Neutrophil (primary cell): ENCODE measurements around the gene CUZD1.
"Not testable (repeated sequence)": the region's sequence is repeated elsewhere in the genome, so short reads cannot be mapped to it uniquely, and the experiment has no call there.

Source experiments
- H3K27ac ChIP-seq: fragments of 200-600 bp; sonication (generic); 2 replicates; pipeline ENCODE4 v1.5.1; 2016; ENCODE audit warnings: mild to moderate bottlenecking, moderate library complexity
- H3K27me3 ChIP-seq: fragments of 200-600 bp; sonication (generic); 2 replicates; pipeline ENCODE4 v1.6.0; 2016; ENCODE audit warnings: mild to moderate bottlenecking
- H3K36me3 ChIP-seq: fragments of 200-600 bp; sonication (generic); 2 replicates; pipeline ENCODE4 v1.5.1; 2017
- H3K4me1 ChIP-seq, 2 experiments: fragments of 200-600 bp in 1 of 2; sonication (generic) in 1 of 2; 1 replicate in 1 of 2; 2 replicates in 1 of 2; pipeline versions ENCODE4 v1.5.1 to v1.6.1; 2013 to 2016; ENCODE audit warnings: low read depth in 1 of 2, low read length in 1 of 2, mild to moderate bottlenecking in 1 of 2, moderate library complexity in 1 of 2; ENCODE audit not compliant: control insufficient read depth in 1 of 2, insufficient read depth in 1 of 2
- H3K4me3 ChIP-seq, 2 experiments: fragments of 200-600 bp in 1 of 2; sonication (generic) in 1 of 2; 1 replicate in 1 of 2; 2 replicates in 1 of 2; pipeline ENCODE4 v1.5.1; 2013 to 2016; ENCODE audit warnings: low read depth in 1 of 2, low read length in 1 of 2, mild to moderate bottlenecking in 1 of 2, moderate library complexity in 1 of 2
- H3K9me3 ChIP-seq: fragments of 200-600 bp; sonication (generic); 2 replicates; pipeline ENCODE4 v1.5.1; 2016
- CTCF ChIP-seq: fragments of 200-600 bp; sonication (generic); IDR thresholded peaks from 2 replicates; pipeline ENCODE4 v1.5.1; 2016; ENCODE audit warnings: antibody characterized with exemption

The CUZD1 gene

GRCh38 chr10:122878799-122879338, 33.2 kb upstream of the CUZD1 start:
- peak overlapping the region; percentile 54 to 63 for H3K4me3 ChIP-seq
- peaks cover 40% of the 10 kb centered on the region for H3K27me3 ChIP-seq
- TF ChIP-seq CTCF: no peak
- no peaks in the 10 kb centered on the region for H3K36me3 ChIP-seq
- H3K4me1 ChIP-seq: peaks cover 7 to 9% of the 10 kb centered on the region in 2 experiments
- H3K27ac ChIP-seq: no peak overlapping the region
- no peaks in the 10 kb centered on the region for H3K9me3 ChIP-seq

GRCh38 chr10:122877264-122877663, 31.6 kb upstream of the CUZD1 start:
- TF ChIP-seq CTCF: no peak
- Histone ChIP-seq H3K4me3 (no peak overlapping the region), H3K27me3 (peaks cover 37% of the 10 kb centered on the region), H3K4me1 (peaks cover 7 to 9% of the 10 kb centered on the region in 2 experiments), H3K9me3 (no peaks in the 10 kb centered on the region), H3K36me3 (no peaks in the 10 kb centered on the region), H3K27ac (no peak overlapping the region)

GRCh38 chr10:122876467-122876855, 30.8 kb upstream of the CUZD1 start:
- H3K9me3 ChIP-seq: no peaks in the 10 kb centered on the region
- H3K36me3 ChIP-seq: no peaks in the 10 kb centered on the region
- no peak for TF ChIP-seq CTCF
- peaks cover 7 to 9% of the 10 kb centered on the region in 2 experiments for H3K4me1 ChIP-seq
- H3K4me3 ChIP-seq: no peak overlapping the region
- H3K27ac ChIP-seq: no peak overlapping the region
- H3K27me3 ChIP-seq: peaks cover 29% of the 10 kb centered on the region

- Histone ChIP-seq H3K4me1 (peaks cover 7 to 9% of the 10 kb centered on the region in 2 experiments), H3K27me3 (peaks cover 24% of the 10 kb centered on the region), H3K36me3 (no peaks in the 10 kb centered on the region), H3K27ac (no peak overlapping the region), H3K4me3 (no peak overlapping the region), H3K9me3 (no peaks in the 10 kb centered on the region)
- no peak for TF ChIP-seq CTCF
These were observed 30.3 kb upstream of the CUZD1 start for GRCh38 chr10:122875843-122876466.

GRCh38 chr10:122871947-122872346, 26.3 kb upstream of the CUZD1 start:
- not testable (repeated sequence) for H3K4me1 ChIP-seq, H3K4me3 ChIP-seq, H3K36me3 ChIP-seq, H3K27me3 ChIP-seq, H3K9me3 ChIP-seq, H3K27ac ChIP-seq

- not testable (repeated sequence) for H3K27me3 ChIP-seq, H3K4me1 ChIP-seq, H3K36me3 ChIP-seq, H3K9me3 ChIP-seq, H3K27ac ChIP-seq, H3K4me3 ChIP-seq
These were observed 23.1 kb upstream of the CUZD1 start for GRCh38 chr10:122868768-122869167.

GRCh38 chr10:122866757-122867482, 21.3 kb upstream of the CUZD1 start:
- H3K4me3 ChIP-seq, H3K36me3 ChIP-seq, H3K27ac ChIP-seq, H3K27me3 ChIP-seq, H3K9me3 ChIP-seq, H3K4me1 ChIP-seq: not testable (repeated sequence)
